Peyer's patch (tissue), 4 donors: ENCODE data around the gene NFAT5. TPM values are rescaled to one million over a fixed set of nuclear protein-coding genes. Genes with fewer than 3 reads are reported as not detected.

Experiments
- DNase-seq, 3 donors: peaks; one replicate each; pipeline ENCODE4 v3.0.0-alpha.2; 2017 to 2019
- H3K27ac ChIP-seq, 4 donors: fragments of 200-600 bp; sonication (generic); one replicate each; pipeline ENCODE4 v1.5.1; 2016 to 2019
- H3K27me3 ChIP-seq, 2 donors: fragments of 200-600 bp; sonication (generic); one replicate each; pipeline ENCODE4 v1.5.1; 2019
- H3K36me3 ChIP-seq, 3 donors: fragments of 200-600 bp; sonication (generic); one replicate each; pipeline ENCODE4 v1.5.1; 2016 to 2019
- H3K4me1 ChIP-seq, 4 donors: fragments of 200-600 bp; sonication (generic); one replicate each; pipeline ENCODE4 v1.5.1; 2016 to 2019
- H3K4me3 ChIP-seq, 4 donors: fragments of 200-600 bp; sonication (generic); 1 replicate in 3 of 4; 2 replicates in 1 of 4; pipeline ENCODE4 v1.5.1; 2016 to 2019; ENCODE audit warnings: mild to moderate bottlenecking in 1 of 4
- H3K9me3 ChIP-seq, 4 donors: fragments of 200-600 bp; sonication (generic); one replicate each; pipeline ENCODE4 v1.5.1; 2016 to 2019; ENCODE audit warnings: mild to moderate bottlenecking in 1 of 4
- CTCF ChIP-seq, 6 experiments: fragments of 450-650 bp in 4 of 6; fragments of 200-600 bp in 2 of 6; sonication (generic) in 1 of 6; IDR thresholded peaks; one replicate each; pipeline ENCODE4 v1.5.1; 2017 to 2019; ENCODE audit warnings: antibody characterized with exemption in 6 of 6, mild to moderate bottlenecking in 3 of 6, moderate library complexity in 1 of 6
- POLR2A ChIP-seq, 2 donors: fragments of 450-650 bp; IDR thresholded peaks; one replicate each; pipeline ENCODE4 v1.5.1; 2017; ENCODE audit warnings: antibody characterized with exemption in 2 of 2, mild to moderate bottlenecking in 2 of 2, moderate library complexity in 2 of 2
- total RNA-seq, 4 donors: library from RNA; depleted of rRNA; stranded (reverse); fragments of >200 nt; gene quantifications; one replicate each; pipeline ENCODE4 v1.1.0, GENCODE V29; 2016

The NFAT5 gene
- total RNA-seq, 4 donors from 2014 or later: 40.5 to 93.3 (median 66.8) TPM

- Histone ChIP-seq H3K27ac (peak overlapping the region in 1 of 4 donors; percentile 57), H3K9me3 (no peaks in the 10 kb centered on the region)
- DNase-seq: peak in 1 of 3 donors; percentile 54
Observed at GRCh38 chr16:69732101-69732500, 166.3 kb downstream of the NFAT5 start.

GRCh38 chr16:69741519-69741918, 175.8 kb downstream of the NFAT5 start:
- Histone ChIP-seq H3K27me3 (no peaks in the 10 kb centered on the region), H3K4me3 (no peak overlapping the region), H3K36me3 (peaks cover 0 to 61% (median 0%) of the 10 kb centered on the region in 3 donors), H3K4me1 (peaks cover 0 to 7% (median 2%) of the 10 kb centered on the region in 4 donors), H3K27ac (peak overlapping the region in 3 of 4 donors; percentile 36 to 57 (median 38)), H3K9me3 (no peaks in the 10 kb centered on the region)
- DNase-seq: no peak
- TF ChIP-seq POLR2A (IDR thresholded peaks at IDR 0.05) (no peak), CTCF (IDR thresholded peaks at IDR 0.05) (no peak)

More at GRCh38 chr16:69732101-69732500, 166.3 kb downstream of the NFAT5 start:
- TF ChIP-seq CTCF (IDR thresholded peaks at IDR 0.05) (no peak), POLR2A (IDR thresholded peaks at IDR 0.05) (no peak)
- H3K36me3 ChIP-seq: no peaks in the 10 kb centered on the region
- H3K27me3 ChIP-seq: no peaks in the 10 kb centered on the region
- no peak overlapping the region for H3K4me3 ChIP-seq
- H3K4me1 ChIP-seq: peaks cover 0 to 5% (median under 1%) of the 10 kb centered on the region in 4 donors

- peak in 2 of 6 experiments; percentile 24 to 32 for TF ChIP-seq CTCF (IDR thresholded peaks at IDR 0.05)
- no peak for TF ChIP-seq POLR2A (IDR thresholded peaks at IDR 0.05)
- Histone ChIP-seq H3K4me3 (peak overlapping the region in 2 of 4 donors; percentile 29 to 40), H3K9me3 (no peaks in the 10 kb centered on the region), H3K36me3 (peaks cover 0 to 68% (median 0%) of the 10 kb centered on the region in 3 donors), H3K4me1 (peaks cover 0 to 7% (median 2%) of the 10 kb centered on the region in 4 donors), H3K27me3 (no peaks in the 10 kb centered on the region), H3K27ac (peak overlapping the region in 3 of 4 donors; percentile 36 to 57 (median 38))
- peak; percentile 30 to 92 (median 91) for DNase-seq
Observed at GRCh38 chr16:69741951-69742904, 176.5 kb downstream of the NFAT5 start.

GRCh38 chr16:69744363-69745231, 178.8 kb downstream of the NFAT5 start:
- DNase-seq: no peak
- Histone ChIP-seq H3K36me3 (peaks cover 0 to 92% (median 0%) of the 10 kb centered on the region in 3 donors), H3K9me3 (no peaks in the 10 kb centered on the region), H3K4me3 (no peak overlapping the region), H3K27me3 (no peaks in the 10 kb centered on the region), H3K4me1 (peaks cover 0 to 7% (median 2%) of the 10 kb centered on the region in 4 donors), H3K27ac (no peak overlapping the region)
- TF ChIP-seq POLR2A (IDR thresholded peaks at IDR 0.05) (no peak), CTCF (IDR thresholded peaks at IDR 0.05) (no peak)

- H3K4me1 ChIP-seq: peaks cover 0 to 7% (median 2%) of the 10 kb centered on the region in 4 donors
- DNase-seq: no peak
- no peaks in the 10 kb centered on the region for H3K27me3 ChIP-seq
- H3K27ac ChIP-seq: no peak overlapping the region
- no peak overlapping the region for H3K4me3 ChIP-seq
- peaks cover 0 to 97% (median 0%) of the 10 kb centered on the region in 3 donors for H3K36me3 ChIP-seq
- H3K9me3 ChIP-seq: no peaks in the 10 kb centered on the region
- TF ChIP-seq POLR2A (IDR thresholded peaks at IDR 0.05) (no peak), CTCF (IDR thresholded peaks at IDR 0.05) (no peak)
Observed at GRCh38 chr16:69745232-69745612, 179.5 kb downstream of the NFAT5 start.
